Retinal pigment epithelial cell (primary cell): ENCODE data around the gene RPRML.

Source experiments
- DNase-seq: peaks from one replicate; pipeline ENCODE4 v3.0.0-alpha.2; 2010; ENCODE audit warnings: low read depth
- H3K4me3 ChIP-seq: 2 replicates; pipeline ENCODE4 v1.5.1; 2011; ENCODE audit warnings: mild to moderate bottlenecking, low read length, control low read depth, moderate library complexity
- CTCF ChIP-seq: conservative IDR thresholded peaks from 2 replicates; pipeline ENCODE4 v1.5.1; 2011; ENCODE audit warnings: low read depth, low read length, control low read depth, inconsistent platforms

Gene RPRML

GRCh38 chr17:46951706-46952105 is 27.3 kb downstream of the RPRML start:
- no peak for TF ChIP-seq CTCF

GRCh38 chr17:46950997-46951621 is 27.9 kb downstream of the RPRML start:
- TF ChIP-seq CTCF = no peak
- H3K4me3 ChIP-seq = no peak overlapping the region
- DNase-seq = peak; percentile 53

More at GRCh38 chr17:46951706-46952105, 27.3 kb downstream of the RPRML start:
- no peak for DNase-seq
- H3K4me3 ChIP-seq = no peak overlapping the region

- no peak for DNase-seq
- no peak for TF ChIP-seq CTCF
- no peak overlapping the region for H3K4me3 ChIP-seq
Measured at GRCh38 chr17:46950342-46950996, 28.6 kb downstream of the RPRML start.

- no peak overlapping the region for H3K4me3 ChIP-seq
- DNase-seq = no peak
- no peak for TF ChIP-seq CTCF
Measured at GRCh38 chr17:46949291-46950174, 29.5 kb downstream of the RPRML start.

- DNase-seq = no peak
- TF ChIP-seq CTCF = no peak
- no peak overlapping the region for H3K4me3 ChIP-seq
Measured at GRCh38 chr17:46948544-46948943, 30.5 kb downstream of the RPRML start.

- H3K4me3 ChIP-seq = no peak overlapping the region
- no peak for DNase-seq
- no peak for TF ChIP-seq CTCF
Measured at GRCh38 chr17:46947216-46947615, 31.8 kb downstream of the RPRML start.
